Left lung (tissue), 10 donors: ENCODE results near the gene CYP4Z1. TPM values are rescaled to one million over a fixed set of nuclear protein-coding genes. Genes with fewer than 3 reads are reported as not detected.

ENCODE experiments used
- ATAC-seq: fragments of 200-7000 bp; cut with Tn5 transposase; one replicate; pipeline ENCODE4 v1.9.1; 2020; ENCODE audit warnings: moderate library complexity
- DNase-seq, 4 donors: peaks; one replicate each; pipeline ENCODE4 v3.0.0-alpha.2; 2013 to 2020
- H3K27ac ChIP-seq, 2 donors: fragments of 200-600 bp; sonication (generic) in 1 of 2; one replicate each; pipeline versions ENCODE4 v1.5.0 to v1.8.0; 2020 to 2021
- H3K27me3 ChIP-seq, 2 donors: fragments of 200-600 bp; sonication (generic) in 1 of 2; one replicate each; pipeline versions ENCODE4 v1.5.0 to v1.8.0; 2020 to 2021
- H3K36me3 ChIP-seq, 2 donors: fragments of 200-600 bp; sonication (generic) in 1 of 2; one replicate each; pipeline versions ENCODE4 v1.5.0 to v1.8.0; 2020 to 2021
- H3K4me1 ChIP-seq, 2 donors: fragments of 200-600 bp; one replicate each; pipeline ENCODE4 v1.8.0; 2021
- H3K4me3 ChIP-seq, 2 donors: fragments of 200-600 bp; sonication (generic) in 1 of 2; one replicate each; pipeline versions ENCODE4 v1.5.0 to v1.8.0; 2020 to 2021; ENCODE audit warnings: mild to moderate bottlenecking in 1 of 2
- H3K9me3 ChIP-seq, 2 donors: fragments of 200-600 bp; sonication (generic) in 1 of 2; one replicate each; pipeline versions ENCODE4 v1.5.0 to v1.8.0; 2020 to 2021
- intact Hi-C, 2 donors: fragments of 100-400 bp; cut with DNase I; formaldehyde crosslinking; loops; one replicate each; pipeline versions ENCODE4 v1.11.2 to v1.14.2; 2022
- polyA plus RNA-seq, 6 donors: library from polyadenylated mRNA; unstranded; fragments of 120-200 nt; gene quantifications; one replicate each; pipeline ENCODE4 v1.2.1, GENCODE V29; 2013; ENCODE audit not compliant: insufficient read length in 6 of 6
- total RNA-seq, 2 donors: library from RNA; stranded (reverse); fragmentation: NEBNext Ultra II Directional; extraction: Animal tissue kit (Norgen Biotek cat#: 25700); gene quantifications; one replicate each; pipeline ENCODE4 v1.2.1, GENCODE V29; 2021
- TF ChIP-seq, protein P1 (sequence below), 2 donors: fragments of 200-600 bp; sonication (generic) in 1 of 2; IDR thresholded peaks; one replicate each; pipeline versions ENCODE4 v1.5.0 to v1.8.0; 2021; ENCODE audit warnings: antibody characterized with exemption in 2 of 2
- donor health status: DM: no; HTN: yes; CAD: no.
- donor health status: DM: no; HTN: no; CAD: no.

CYP4Z1 gene
- total and polyA plus RNA-seq, 8 donors = 0.10 to 0.64 (median 0.50) TPM

DNA sequence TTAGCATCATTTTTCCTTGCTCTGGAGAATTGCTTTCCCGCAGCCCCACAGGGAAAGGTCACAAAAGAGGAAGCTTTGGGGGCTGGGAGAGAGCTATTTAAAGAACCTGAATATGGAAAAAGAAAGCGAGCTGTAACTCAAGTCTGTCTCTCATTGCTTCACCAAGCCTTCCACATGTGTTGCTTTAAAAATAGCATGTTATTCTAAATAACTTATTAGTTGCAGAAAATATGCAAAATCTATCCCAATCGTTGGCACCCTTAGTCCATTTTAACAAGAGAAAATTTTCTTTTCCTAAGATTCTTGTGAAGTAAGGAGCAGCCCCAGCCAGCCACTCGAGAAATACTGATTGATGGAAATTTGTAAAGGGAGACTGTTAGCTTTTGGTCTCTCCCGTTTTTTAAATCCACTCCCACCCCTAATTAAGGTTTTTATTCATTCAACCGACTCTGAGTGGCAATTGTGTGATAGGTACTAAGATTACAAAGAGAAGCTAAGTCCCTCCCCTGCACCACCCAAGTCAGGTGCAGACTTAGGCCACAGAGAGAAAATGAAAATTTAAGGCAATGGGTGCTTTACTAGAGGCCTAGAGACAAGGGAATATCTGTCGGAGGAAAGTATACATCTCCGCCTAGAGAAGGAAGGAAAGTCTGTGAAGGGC lies 42.8 kb upstream of the CYP4Z1 start:
- Histone ChIP-seq H3K27ac (no peak overlapping the region), H3K4me1 (no peaks in the 10 kb centered on the region), H3K4me3 (peak overlapping the region; percentile 22 to 39), H3K36me3 (no peaks in the 10 kb centered on the region), H3K27me3 (peaks cover 0 to 28% of the 10 kb centered on the region in 2 donors), H3K9me3 (no peaks in the 10 kb centered on the region)
- intact Hi-C loops = no loop called here
- peak in 1 of 4 donors; percentile 10 for DNase-seq
- peak; percentile 38 for ATAC-seq
- TF ChIP-seq, protein P1, sequence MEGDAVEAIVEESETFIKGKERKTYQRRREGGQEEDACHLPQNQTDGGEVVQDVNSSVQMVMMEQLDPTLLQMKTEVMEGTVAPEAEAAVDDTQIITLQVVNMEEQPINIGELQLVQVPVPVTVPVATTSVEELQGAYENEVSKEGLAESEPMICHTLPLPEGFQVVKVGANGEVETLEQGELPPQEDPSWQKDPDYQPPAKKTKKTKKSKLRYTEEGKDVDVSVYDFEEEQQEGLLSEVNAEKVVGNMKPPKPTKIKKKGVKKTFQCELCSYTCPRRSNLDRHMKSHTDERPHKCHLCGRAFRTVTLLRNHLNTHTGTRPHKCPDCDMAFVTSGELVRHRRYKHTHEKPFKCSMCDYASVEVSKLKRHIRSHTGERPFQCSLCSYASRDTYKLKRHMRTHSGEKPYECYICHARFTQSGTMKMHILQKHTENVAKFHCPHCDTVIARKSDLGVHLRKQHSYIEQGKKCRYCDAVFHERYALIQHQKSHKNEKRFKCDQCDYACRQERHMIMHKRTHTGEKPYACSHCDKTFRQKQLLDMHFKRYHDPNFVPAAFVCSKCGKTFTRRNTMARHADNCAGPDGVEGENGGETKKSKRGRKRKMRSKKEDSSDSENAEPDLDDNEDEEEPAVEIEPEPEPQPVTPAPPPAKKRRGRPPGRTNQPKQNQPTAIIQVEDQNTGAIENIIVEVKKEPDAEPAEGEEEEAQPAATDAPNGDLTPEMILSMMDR (IDR thresholded peaks at IDR 0.05) = no peak

DNA sequence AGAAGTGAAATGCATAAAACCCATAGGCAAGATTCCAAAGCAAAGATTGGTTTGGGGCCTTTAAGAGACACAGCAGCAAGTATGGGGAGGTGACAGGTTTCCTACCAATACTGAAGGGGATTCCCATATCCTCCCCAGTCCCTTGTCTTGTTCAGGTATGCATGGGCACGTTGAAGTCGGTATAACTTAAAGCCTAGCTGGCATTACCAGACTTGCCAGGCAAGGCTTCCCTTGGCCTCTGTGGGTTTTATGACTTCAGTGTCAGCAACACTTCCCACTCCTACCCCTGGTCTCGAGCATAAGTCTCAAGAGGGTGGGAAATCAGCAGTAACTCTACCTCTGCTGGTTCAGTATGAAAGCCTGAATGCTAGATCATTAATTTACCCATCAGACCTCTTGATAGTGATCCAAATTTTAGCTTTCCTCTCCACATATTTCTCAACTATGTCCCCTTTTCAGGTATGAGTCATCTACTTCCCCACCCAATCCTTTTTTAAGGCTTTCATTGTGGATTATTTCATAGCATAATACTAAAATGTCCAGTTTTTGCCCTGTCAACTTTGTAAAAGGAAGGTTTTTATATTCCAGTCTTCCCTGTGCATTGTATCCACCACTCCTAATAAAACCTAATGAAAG lies 36.7 kb upstream of the CYP4Z1 start:
- ATAC-seq = peak; percentile 11
- Histone ChIP-seq H3K27ac (peak overlapping the region in 1 of 2 donors; percentile 14), H3K36me3 (no peaks in the 10 kb centered on the region), H3K9me3 (no peaks in the 10 kb centered on the region), H3K4me3 (no peak overlapping the region), H3K4me1 (peaks cover 6 to 18% of the 10 kb centered on the region in 2 donors), H3K27me3 (no peaks in the 10 kb centered on the region)
- TF ChIP-seq, protein P1 (IDR thresholded peaks at IDR 0.05) = no peak
- no peak for DNase-seq
- intact Hi-C loops = no loop called here

DNA sequence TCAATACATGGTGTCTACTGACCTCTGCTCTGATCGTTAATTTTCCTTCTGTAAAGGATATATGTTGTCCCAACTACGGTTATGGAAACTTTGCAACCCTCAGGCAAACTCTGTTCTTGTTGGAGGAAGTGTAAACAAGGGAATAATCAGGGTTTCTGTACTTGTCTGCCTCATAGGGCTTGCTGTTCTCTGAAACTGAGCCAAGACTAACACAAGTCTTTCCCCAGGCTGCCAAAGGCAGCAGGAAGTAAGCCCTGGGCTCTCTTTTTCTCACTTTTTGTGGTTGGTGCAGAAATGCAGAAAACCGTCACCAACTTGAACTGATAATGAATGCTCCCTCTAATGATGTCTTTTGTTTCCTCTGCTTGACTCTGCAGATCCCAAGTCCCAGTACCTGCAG lies 36.0 kb upstream of the CYP4Z1 start:
- no peak overlapping the region for H3K4me3 ChIP-seq
- H3K27ac ChIP-seq = peak overlapping the region in 1 of 2 donors; percentile 30
- DNase-seq (peak in 2 of 4 donors; percentile 2 to 12), ATAC-seq (peak; percentile 91)
- no peaks in the 10 kb centered on the region for H3K9me3 ChIP-seq
- no peaks in the 10 kb centered on the region for H3K27me3 ChIP-seq
- H3K36me3 ChIP-seq = no peaks in the 10 kb centered on the region
- intact Hi-C loops = no loop called here
- H3K4me1 ChIP-seq = peaks cover 6 to 18% of the 10 kb centered on the region in 2 donors
- TF ChIP-seq, protein P1 (IDR thresholded peaks at IDR 0.05) = no peak

DNA sequence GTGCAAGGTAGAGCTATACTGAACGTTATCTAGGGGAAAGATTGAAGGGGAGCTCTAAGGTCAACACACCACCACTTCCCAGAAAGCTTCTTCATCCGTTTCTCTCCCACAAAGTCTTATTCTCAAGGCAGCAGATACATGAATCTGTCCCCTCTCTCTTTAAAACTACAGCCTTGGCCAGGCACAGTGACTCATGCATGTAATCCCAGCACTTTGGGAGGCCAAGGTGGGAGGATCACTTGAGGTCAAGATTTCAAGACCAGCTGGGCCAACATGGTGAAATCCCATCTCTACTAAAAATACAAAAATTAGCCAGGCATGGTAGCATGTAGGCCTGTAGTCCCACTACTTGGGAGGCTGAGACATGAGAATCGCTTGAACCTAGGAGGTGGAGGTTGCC lies 35.4 kb upstream of the CYP4Z1 start:
- H3K4me1 ChIP-seq = peaks cover 6 to 18% of the 10 kb centered on the region in 2 donors
- H3K36me3 ChIP-seq = no peaks in the 10 kb centered on the region
- no peaks in the 10 kb centered on the region for H3K27me3 ChIP-seq
- DNase-seq (no peak), ATAC-seq (no peak)
- H3K4me3 ChIP-seq = no peak overlapping the region
- peak overlapping the region in 1 of 2 donors; percentile 30 for H3K27ac ChIP-seq
- intact Hi-C loops = no loop called here
- TF ChIP-seq, protein P1 (IDR thresholded peaks at IDR 0.05) = no peak
- H3K9me3 ChIP-seq = no peaks in the 10 kb centered on the region

- Histone ChIP-seq H3K4me3 (no peak overlapping the region), H3K9me3 (no peaks in the 10 kb centered on the region), H3K27me3 (no peaks in the 10 kb centered on the region), H3K4me1 (peaks cover 0 to 1% of the 10 kb centered on the region in 2 donors), H3K36me3 (no peaks in the 10 kb centered on the region), H3K27ac (no peak overlapping the region)
- DNase-seq = no peak
- no peak for ATAC-seq
- TF ChIP-seq, protein P1 (IDR thresholded peaks at IDR 0.05) = no peak
- intact Hi-C loops = no loop called here
Measured at GRCh38 chr1:47036764-47037163, 30.3 kb upstream of the CYP4Z1 start.
